HG03280 (cell line): ENCODE measurements around the gene PRR11.
"Not testable (repeated sequence)": the region's sequence is repeated elsewhere in the genome, so short reads cannot be mapped to it uniquely, and the experiment has no call there.

Experiments used
- ATAC-seq: cut with Tn5 transposase; IDR thresholded peaks from one replicate; pipeline ENCODE4 v1.9.1; 2021; ENCODE audit warnings: mild to moderate bottlenecking, moderate library complexity; ENCODE audit not compliant: unreplicated experiment

PRR11 gene

DNA sequence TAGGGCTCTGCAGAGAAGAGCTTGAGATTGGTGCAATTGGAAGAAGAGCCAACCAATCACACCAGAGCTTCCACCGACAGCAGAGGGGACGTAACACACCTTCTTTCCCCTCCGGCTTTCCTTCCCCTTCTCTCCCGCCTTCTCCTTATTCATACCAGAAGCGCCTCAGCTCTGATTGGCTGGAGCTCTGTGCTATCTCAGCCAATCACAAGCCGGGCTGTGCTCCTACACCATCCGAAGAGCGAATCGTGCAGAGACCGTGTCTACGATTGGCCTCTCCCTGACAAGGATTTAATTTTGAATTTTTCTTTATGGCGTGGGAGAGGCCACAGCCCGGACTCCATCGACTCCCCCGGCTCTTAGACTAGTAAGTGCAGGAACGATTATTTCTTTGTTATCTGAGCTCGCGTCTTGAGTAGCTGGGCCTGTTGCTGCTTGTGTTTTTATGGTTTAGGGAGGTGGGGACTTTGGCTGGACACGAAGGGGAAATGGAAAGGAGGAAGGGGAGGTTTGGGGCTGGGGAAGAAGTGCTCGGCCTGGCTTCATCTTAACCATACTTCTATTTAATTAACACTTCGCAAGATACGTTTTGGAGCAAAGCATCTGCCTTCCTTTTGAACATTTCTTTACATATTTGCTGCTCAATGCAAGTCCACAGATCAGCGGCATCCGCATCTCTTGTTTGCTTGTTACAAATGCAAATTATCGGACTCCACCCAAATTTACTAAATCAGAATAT, at the start of gene PRR11:
PRR11 (plus strand) TSS at position 308 of the 739 bp plus-strand sequence. CDS start 14,007 bp downstream, outside the sequence.
- peak; percentile 84 for ATAC-seq

DNA sequence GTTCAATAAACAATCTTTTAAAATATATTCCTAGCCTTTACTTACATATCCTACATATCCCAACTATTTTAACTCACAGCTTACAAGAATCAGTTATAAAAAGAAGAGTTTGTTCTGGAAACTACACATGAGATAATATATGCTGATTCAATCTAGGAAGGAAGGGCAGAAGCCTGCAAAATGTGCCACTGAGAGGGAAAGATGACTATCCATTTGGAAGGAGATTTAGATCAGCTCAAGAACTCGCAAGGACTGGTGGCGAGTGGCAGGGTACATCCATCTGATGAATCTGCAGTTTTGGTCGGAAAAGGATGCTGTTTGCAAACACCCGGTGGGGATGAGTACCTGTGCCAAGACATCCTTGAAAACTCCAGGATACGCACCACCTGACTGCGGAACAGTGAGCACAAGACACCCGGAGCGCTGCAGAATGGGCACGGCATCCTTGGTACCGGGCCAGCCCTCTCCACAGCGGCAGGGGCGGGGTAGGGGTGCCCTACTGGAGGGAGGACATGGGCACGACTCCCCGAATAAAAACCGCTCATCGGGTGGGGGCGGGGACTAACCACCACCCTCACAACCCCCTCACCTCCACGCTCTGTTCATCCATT, 49.6 kb upstream of the PRR11 start:
- peak; percentile 10 for ATAC-seq

DNA sequence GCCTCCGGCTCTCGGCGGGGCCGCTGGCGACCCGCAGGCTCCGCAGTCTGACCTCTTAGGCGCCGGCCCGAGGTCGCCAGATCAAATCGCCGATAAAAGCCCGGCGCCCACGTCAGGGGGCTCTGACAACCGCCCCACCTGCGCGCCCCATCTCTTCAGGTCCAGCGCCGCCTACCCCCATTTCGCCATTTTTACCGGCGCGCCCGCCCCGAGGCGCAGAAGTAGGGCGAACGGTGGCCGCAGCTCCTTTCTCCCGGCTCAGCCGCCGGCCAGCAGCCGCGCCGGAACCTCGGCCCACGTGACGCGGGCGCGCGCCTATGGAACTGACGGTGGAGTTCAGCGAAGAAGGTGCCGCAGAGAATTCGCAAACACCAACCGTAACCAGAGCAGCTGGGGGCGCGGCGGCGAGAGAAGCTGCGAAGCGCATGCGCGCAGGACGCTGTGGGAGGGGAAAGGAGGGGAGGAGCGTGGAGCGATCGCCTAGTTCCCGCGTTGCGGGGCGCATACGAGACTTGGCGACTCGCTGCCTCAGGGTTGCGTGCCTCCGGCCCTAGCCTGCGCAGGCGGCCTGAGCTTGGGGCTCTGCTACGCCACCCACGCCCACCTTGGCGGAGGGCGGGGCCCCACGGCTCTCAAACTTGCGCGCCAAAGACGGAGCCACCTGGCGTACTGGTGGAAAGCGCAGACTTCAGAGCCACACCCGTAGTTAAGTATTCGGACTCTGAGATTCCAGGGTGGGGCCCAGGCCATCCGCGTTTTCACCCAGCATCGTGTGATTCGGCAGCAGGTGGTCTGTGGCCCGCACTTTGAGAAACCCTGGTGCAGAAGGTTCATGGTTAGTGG, 48.9 kb upstream of the PRR11 start, which contains the start of gene TRIM37:
TRIM37 (minus strand) TSS at position 418 of the 843 bp plus-strand sequence. CDS start 419 bp downstream, outside the sequence.
- ATAC-seq: peak; percentile 97

DNA sequence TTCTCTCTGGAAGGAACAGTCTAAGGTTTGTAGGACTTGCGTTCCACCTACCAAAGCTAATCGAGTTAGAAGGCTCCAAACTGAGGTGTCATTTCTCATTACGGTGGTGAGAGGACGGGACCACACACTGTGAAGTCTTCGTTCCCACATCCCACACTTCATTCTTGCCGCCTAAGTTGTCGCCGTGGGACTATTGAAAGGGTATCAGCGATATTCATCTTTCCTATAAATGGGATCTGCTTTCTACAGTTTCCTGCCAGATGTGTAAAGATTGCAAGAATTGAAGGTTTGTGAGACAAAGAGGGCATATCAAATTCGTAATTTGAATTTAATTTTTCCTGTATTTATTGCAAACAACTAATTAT, 48.3 kb upstream of the PRR11 start:
- no peak for ATAC-seq

DNA sequence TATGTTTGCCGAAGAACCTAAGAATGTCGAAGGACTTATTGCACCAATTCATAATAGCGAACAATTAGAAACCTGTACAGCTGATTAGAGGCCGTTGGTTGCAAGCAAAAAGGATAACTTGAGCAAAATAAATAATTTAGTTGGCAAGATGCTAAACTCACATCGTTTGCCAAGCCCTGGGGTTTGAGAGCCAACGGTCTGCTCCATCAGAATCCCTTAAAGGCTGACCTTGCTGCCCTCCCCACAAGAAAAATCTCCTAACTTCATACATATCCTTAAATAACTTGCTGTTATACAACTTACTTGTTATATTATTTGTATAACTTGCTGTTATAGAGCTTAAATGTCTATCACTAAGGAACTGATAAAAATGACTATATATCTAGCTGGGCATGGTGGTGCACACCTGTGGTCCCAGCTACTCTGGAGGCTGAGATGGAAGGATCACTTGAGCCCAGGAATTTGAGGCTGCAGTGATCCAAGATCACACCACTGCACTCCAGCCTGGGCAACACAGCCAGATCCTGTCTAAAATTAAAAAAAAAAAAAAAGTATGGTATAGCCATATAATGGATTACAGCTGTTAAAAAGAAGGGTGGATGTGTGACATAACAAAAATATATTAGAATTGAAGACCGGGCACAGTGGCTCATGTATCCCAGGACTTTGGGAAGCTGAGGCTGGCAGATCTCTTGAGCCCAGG, 47.0 kb upstream of the PRR11 start:
- ATAC-seq: no peak

DNA sequence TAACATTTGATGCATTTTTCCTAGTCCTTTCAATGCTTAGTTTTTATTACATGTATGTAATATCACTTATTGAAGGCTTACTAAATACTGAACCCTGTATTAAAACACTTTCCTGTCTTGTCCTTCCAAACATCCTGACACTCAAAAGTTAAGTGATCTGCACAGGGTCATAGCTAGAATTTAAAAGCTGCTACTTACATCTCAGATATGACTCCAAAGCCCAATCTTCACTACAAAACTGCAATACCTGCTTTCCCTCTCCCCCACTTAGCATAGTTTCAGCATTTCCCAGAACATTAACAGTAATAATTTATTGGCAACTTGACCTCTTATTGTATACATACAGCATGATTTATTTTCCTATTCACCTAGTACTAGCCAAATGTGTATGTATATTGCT, 44.6 kb upstream of the PRR11 start:
- ATAC-seq: no peak

DNA sequence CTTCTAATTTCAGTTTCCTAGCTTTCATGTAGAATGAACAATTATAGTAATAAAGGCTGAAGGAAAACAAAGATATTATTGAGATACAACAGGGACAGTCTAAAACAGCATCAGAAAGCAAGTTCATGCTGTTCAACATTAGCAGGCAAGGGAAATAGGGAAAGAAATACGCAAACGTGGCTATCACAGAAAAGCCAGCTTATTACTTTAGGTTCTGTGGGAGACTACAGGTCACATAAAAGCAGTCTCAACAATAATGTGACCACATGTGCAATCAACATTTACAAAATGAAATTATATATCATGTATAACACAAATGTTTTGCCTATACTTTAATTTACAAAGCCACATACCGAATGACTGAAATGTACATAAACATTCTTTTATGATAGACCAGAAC, 44.0 kb upstream of the PRR11 start:
- ATAC-seq: no peak

DNA sequence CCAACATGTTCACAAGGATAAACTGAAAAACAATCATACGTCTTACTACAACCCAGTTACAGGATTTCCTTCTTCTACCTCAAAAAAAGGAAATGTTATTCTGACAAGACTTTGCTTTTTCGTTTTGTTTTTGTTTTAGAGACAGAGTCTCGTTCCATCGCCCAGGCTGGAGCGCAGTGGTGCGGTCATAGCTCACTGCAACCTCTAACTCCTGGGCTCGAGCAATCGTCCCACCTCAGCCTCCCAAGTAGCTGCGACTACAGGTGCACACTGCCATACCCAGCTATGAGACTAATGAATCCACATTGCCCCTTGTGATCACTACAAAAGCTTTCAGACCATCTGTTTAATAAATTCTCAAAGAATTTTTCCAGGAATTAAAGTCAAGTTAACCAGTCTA, 40.1 kb upstream of the PRR11 start:
- no peak for ATAC-seq

DNA sequence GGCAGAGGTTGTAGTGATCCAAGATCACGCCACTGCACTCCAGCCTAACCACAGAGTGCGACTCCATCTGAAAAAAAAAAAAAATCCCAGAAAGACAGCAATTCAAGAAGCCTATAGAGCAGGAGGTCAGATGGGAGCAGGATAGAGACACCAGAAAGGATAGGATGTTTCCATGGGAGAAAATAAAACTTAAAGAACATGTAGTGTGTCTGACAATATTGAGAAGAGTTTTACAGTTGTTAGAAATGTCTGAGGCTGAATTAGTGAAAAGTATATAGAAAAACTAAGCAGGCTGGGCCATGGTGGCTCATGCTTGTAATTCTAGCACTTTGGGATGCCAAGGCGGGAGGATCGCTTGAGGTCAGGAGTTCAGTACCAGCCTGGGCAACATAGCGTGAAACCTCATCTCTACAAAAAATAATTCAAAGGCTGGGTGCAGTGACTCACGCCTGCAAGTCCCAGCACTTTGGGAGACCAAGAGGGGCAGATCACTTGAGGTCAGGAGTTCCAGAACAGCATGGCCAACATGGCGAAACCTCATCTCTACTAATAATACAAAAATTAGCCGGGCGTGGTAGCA, 33.6 kb upstream of the PRR11 start:
- ATAC-seq: no peak

DNA sequence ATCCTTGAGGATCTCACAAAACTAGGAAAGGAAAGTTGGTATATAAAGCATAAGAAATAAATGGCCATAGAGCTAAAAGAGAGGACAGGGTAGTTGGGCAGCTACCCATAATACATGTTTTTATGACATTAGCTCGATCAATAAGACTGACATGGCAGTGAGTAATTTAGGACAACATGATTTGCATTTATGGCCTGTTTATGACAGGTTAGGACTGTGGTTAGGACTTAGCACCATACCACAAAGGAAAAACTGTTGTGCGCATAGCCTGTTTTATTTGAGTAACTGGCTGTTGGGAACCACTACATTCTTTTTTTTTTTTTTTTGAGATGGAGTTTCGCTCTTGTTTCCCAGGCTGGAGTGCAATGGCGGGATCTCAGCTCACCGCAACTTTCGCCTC, 30.9 kb upstream of the PRR11 start:
- no peak for ATAC-seq

DNA sequence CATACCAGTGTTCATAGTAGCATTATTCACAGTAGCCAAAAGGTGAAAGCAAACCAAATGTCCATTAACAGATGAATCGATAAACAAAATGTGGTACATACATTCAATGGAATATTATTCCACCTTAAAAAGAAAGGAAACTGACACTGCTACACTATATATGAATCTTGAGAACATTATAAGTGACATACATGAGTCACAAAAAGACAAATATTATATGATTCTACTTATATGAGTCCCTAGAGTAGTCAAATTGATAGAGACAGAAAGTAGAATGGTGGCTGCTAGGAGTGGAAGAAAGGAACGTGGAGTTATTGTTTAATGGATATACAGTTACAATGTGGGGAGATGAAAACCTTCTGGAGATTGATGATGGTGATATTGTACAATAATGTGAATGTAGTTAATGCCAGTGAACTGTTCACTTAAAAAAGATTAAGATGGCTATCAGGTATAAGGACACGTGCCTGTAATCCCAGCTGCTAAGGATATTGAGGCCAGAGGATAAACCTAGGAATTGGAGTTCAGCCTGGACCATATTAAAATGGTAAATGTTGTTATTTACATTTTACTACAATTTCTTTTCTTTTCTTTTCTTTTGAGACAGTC, 28.6 kb upstream of the PRR11 start:
- no peak for ATAC-seq

DNA sequence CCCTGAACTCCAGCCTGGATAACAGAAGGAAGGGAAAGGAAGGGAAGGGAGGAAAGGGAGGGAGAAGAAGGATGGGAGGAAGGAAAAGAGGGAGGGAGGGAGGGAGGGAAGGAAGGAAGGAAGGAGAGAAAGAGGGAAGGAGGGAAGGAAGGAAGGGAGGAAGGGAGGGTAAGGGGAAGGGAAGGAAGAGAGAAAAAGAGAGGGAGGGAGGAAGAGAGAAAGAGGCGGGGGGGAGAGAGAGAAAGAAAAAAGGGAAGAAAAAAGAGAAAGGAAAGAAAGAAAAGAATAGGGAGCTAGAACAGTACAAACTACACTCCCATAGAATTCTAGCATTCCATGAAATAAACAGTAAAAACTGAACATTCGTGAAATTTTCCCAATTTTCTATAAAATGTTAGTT, 25.7 kb upstream of the PRR11 start:
- no peak for ATAC-seq

DNA sequence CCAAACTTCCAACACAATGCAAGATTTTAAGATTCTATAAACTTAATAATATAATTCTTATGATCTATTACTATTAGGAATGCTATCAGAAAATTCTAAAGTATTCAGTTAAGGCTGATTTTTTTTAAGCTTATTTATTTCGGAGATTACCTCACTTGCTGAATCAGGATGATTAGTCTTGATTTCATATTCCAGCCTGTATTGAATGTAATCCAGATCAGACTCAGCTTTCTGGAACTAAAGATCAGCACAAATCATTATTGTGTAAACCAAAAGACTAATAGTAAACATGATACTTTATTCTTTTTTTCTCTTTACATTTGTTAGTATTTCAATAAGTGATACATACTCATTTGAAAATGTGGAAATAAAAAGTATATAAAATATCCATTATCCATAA, 24.4 kb upstream of the PRR11 start:
- ATAC-seq: no peak

DNA sequence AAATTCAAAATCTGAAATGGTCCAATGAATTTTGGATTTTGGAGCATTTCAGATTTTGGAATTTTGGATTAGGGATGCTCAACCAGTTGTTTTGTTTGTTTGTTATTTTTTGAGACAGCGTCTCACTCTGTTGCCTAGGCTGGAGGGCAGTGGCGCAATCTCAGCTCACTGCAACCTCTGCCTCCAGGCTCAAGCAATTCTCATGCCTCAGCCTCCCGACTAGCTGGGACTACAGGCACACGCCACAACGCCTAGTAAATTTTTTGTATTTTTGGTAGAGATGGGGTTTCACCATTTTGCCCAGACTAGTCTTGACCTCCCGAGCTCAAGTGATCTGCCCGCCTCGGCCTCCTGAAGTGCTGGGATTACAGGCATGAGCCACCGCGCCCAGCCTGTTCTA, 17.2 kb upstream of the PRR11 start:
- not testable (repeated sequence) for ATAC-seq

DNA sequence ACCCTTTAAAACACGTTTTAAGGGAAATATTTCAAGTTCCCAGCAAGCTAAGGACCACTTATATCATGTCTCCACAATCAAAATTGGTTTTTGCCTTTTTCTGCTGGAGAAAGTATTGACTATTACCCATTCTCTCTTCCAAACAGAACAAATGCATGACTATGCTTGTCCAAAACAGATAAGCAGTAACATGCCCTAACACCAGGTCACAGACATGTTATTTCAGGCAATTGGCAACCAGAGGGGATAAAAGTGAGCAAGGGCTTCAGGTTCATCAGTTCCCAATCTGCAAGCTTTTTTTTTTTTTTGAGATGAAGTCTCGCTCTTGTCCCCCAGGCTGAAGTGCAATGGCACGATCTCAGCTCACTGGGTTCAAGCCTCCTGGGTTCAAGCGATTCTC, 15.6 kb upstream of the PRR11 start:
- no peak for ATAC-seq

DNA sequence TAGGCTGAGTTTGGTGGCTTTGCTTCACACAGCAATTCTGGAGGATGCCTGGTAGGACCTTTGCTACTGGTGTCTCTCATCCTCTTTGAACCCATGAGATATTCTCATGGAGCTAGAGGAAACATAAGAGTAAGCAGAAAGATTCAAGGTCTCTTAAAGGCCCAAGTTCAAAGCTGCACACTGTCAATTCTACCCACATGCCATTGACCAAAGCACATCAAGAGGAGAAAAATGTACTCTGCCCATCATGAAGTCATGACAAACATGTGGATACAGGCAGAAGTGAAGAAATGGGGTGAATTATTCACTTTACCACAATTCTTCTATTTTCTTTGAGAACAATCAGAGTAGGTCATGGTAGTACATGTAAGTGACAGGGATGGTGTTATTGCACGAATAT, 13.7 kb upstream of the PRR11 start:
- no peak for ATAC-seq

DNA sequence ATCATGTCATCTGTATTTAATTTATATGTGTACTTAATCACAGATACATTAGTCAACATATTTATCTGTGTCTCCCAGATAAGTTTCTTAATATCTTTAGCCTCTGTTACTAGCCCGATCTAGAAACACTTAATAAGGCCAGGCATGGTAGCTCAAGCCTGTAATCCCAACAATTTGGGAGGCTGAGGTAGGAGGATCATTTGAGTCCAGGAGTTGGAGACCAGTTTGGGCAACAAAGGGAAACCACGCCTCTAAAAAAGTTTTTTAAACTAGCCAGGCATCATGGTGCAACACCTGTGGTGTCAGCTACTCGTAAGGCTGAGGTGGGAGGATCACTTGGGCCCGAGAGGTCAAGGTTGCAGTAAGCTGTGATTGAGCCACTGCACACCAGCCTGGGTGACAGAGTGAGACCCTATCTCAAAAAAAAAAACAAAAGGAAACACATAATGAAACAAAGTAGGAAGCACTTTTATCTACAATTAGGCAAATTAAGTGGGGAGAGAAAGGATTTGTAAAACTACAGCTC, 9.9 kb upstream of the PRR11 start:
- no peak for ATAC-seq

DNA sequence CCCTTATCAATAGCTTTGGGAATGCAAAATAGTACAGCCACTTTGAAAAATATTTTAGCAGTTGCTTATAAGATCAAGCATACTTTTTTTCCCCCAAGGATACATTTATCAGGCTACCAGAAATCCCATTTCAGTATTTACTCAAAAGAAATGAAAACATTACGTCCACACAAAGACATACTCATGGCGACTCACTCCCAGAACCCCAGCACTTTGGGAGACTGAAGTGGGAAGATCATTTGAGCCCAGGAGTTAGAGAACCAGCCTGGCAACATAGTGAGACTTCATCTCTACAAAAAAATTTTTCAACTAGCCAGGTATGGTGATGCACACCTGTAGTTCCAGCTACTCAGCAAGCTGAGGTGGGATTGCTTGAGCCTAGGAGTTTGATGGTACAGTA, 6.5 kb upstream of the PRR11 start:
- no peak for ATAC-seq

DNA sequence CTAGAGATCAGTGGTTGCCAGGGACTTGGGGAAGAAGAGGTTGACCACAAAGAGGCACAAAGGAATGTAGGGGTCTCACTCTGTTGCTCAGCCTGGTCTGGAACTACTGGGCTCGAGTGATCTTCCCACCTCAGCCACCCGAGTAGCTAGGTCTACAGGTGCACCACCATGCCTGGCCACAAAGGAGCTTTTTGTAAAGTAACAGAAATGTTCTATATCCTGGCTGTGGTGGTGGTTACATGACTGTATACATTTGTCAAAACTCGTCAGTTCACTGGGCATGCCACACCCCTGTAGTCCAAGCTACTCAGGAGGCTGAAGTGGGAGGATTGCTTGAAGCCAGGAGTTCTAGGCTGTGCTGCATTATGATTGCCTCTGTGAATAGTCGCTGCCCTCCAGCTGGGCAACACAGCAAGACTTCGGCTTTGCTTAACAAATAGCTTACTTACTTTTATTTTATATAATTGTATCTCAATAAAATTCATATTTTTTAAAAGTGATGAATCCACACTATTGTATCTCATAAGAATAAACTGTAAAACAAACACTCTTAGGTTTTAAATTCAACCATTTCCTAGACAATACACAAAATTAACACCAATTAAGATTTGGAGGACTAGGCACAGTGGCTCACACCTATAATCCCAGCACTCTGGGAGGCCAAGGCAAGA, 5.6 kb upstream of the PRR11 start:
- no peak for ATAC-seq

DNA sequence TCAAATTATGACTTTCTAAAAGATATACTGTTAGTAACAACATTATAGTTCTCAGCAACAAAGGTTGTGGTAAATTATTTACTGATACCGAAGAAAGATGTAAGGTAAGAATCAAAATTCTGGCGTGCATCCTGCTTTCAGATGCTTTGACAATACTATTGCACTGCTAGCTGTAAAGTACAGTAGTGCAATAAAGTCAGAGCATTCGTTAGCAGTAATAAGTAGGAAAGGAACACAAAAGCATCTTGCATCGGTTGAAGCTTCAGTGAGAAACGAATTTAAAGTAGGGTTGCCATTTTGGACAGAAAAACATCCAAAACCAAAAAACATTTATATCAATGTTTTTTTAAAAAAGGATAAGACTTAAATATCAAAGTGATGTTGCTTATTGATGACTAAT, 4.5 kb upstream of the PRR11 start:
- no peak for ATAC-seq
